Left lobe of liver (tissue), 2 donors: ENCODE results near the gene PDPK1. TPM values are rescaled to one million over a fixed set of nuclear protein-coding genes. Genes with fewer than 3 reads are reported as not detected.
"Not testable (repeated sequence)": the region's sequence is repeated elsewhere in the genome, so short reads cannot be mapped to it uniquely, and the experiment has no call there.

ENCODE experiments used
- ATAC-seq: fragments of 200-7000 bp; cut with Tn5 transposase; one replicate; pipeline ENCODE4 v1.9.1; 2020; ENCODE audit warnings: mild to moderate bottlenecking, moderate library complexity
- DNase-seq: peaks from one replicate; pipeline ENCODE4 v3.0.0-alpha.2; 2020; ENCODE audit warnings: low spot score
- total RNA-seq: library from RNA; stranded (reverse); gene quantifications from one replicate; pipeline ENCODE4 v1.2.1, GENCODE V29; 2021
- donor health status: DM: no; HTN: no; CAD: no; lungs with moderate emphysema.
- donor health status: DM: no; HTN: yes; CAD: no.

The PDPK1 gene
- total RNA-seq, 1 donor from 2014 or later = 27.4 TPM

DNA sequence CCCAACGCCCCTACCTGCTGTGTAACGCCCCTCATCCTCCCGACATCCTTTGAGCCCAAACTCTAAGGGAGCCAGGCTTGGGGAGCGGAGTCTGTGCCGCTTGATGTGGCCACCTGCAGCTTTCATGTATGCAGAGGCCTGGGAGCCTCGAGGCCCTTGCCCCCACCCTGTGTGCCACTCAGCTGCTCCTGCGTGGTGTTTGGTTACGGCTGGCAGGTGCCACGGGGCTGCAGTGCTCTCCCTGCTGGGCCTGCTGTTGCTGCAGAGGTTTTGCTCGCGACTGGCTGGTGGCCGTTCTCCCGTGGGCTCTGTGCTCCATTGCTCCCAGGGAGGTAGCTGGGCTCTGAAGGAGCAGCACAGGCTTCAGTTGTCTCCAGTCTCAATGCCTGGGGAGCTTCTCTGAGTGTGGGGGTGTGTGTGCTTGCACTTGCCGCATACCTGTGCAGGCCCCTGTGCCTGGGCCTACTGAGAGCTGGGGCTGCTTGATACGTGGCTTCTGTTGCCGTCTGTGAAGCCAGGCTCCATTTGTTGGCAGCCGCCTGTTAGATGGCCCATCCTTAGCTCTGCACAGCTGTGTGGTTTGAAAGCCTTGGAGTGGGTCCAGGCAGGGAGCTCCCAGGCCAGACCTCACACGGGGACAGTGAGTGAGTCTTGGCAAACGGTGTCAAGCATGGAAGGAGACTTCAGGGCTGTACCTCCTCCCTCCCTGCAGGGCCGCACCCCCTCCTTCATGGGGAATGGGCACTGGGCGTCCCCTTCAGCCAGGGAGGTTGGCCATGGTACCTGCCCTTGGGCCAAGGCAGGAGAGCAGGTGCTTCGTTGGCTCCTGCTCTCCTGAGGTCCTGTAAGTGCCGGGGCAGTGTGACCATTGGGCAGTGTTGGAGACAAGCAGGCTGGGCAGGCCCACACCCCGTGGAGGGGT, 47.2 kb downstream of the PDPK1 start:
- ATAC-seq (peak; percentile 26), DNase-seq (no peak)

- DNase-seq (no peak), ATAC-seq (no peak)
Measured at GRCh38 chr16:2585651-2586081, 47.8 kb downstream of the PDPK1 start.

GRCh38 chr16:2586241-2586640, 48.4 kb downstream of the PDPK1 start:
- ATAC-seq (no peak), DNase-seq (no peak)

- no peak for DNase-seq
- ATAC-seq = no peak
Measured at GRCh38 chr16:2586901-2587480, 49.2 kb downstream of the PDPK1 start.

- DNase-seq = no peak
- no peak for ATAC-seq
Measured at GRCh38 chr16:2587891-2588565, 50.2 kb downstream of the PDPK1 start.

GRCh38 chr16:2591476-2592240, 53.8 kb downstream of the PDPK1 start:
- no peak for DNase-seq
- no peak for ATAC-seq

DNA sequence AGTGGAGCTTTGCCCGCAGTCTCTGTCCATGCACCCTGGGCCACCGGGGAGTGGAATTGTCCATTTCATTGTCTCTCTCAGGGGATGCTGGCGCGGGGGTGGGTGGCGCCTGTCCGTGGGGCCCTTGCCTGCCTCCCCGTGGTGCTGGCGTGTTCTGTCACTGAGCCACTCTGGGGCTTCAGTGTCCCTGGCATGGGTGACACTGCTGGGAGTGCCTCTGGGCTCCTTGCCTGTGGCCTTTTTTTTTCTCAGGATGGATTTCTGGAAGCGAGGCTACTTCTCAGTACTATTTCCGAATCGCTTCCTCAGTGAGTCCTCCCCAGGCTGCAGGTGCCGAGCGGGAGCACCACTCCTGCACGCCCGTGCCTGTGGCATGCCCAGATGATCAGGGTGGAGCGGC, 55.0 kb downstream of the PDPK1 start:
- ATAC-seq = no peak
- DNase-seq = no peak

DNA sequence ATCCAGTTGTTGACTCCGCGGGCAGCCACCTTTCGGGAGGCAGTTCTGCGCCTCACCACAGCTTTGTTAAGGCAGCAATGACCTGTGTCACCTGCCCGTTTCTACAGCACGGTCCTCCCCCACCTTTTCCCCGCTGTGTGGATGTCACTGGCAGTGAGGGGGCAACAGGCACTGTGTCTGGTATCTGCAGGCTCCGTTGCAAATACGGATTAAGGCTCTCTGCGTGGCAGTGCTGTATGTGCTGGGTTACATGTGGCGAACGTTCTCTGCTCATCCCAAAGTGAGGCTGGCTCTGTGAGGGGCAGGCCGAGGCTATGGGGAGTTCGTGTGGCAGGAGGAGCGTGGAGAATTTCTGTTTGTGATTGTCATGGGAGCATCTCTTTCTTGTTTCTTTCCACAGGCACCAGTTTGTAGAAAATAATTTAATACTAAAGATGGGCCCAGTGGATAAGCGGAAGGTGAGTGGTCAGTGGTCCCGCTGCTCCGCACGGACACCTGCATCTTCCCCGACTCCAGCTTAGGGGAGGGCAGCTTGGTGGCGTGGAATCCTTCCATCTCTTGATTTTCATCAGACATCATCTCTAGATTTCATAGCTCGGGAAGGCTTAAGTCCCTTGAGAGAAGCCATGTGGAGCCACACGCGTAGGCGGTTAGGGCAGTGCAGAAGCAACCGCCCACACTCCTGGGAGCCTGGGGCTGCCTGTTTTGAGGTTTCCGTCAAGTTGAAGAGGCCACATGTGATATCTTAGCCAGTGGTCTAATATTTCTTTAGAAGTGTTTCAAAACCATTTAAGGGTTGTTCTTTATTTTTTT, 57.8 kb downstream of the PDPK1 start:
- ATAC-seq = no peak
- no peak for DNase-seq

- DNase-seq (no peak), ATAC-seq (no peak)
Measured at GRCh38 chr16:2596747-2597559, 59.1 kb downstream of the PDPK1 start.

DNA sequence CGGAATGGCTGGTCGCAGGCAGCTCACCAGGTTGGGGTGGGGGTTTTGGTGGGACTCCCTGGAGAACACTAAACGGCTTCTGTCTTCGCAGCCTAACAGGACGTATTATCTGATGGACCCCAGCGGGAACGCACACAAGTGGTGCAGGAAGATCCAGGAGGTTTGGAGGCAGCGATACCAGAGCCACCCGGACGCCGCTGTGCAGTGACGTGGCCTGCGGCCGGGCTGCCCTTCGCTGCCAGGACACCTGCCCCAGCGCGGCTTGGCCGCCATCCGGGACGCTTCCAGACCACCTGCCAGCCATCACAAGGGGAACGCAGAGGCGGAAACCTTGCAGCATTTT, 59.7 kb downstream of the PDPK1 start:
- DNase-seq (no peak), ATAC-seq (no peak)

DNA sequence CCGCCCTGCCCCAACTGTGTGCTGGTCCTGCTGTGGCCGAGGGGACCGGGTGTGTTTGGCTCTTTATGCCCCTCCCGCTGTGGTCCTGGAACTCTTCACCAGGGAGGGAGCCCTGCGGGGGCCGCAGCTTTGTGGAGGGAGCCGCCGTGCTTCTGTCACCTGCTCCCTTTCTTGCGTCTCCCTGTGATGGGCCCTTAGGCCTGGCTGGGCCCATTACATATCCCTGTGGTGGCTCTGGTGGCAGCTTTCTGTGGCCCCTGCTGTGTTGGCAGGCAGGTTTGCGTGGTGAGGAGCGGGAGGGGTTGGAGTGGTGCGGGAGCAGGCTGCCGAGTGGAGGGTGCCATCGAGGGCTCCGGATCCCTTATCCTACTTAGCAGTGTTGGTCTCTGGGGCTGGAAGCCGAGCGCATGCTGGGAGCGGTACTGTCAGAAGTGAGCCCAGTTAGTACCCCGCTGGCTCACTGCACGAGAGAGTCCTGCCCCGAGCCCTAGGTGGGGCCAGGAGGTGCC, 60.4 kb downstream of the PDPK1 start:
- no peak for DNase-seq

DNA sequence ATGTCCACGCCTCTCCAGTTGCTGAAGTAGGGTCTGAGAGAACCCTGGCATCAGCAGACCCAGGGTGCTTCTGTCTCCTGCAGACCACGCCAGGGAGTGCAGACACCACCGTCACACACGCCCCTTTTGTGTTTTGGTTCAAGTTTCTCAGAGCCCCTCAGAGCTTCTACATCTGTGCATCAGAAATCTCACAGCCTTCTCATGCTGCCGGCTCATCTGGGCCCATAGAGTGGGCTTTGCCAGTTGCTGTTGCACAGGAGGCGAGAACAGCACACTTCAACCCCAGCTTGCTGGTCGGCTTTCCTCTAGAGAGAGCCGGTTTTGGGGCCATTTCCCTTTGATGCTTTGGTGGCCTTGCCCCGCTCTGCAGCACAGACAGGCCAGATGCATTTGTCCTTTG, 60.9 kb downstream of the PDPK1 start:
- ATAC-seq (no peak), DNase-seq (no peak)

More for the DNA sequence above, 60.4 kb downstream of the PDPK1 start:
- no peak for ATAC-seq

GRCh38 chr16:2599165-2599564, 61.3 kb downstream of the PDPK1 start:
- DNase-seq, ATAC-seq: not testable (repeated sequence)

DNA sequence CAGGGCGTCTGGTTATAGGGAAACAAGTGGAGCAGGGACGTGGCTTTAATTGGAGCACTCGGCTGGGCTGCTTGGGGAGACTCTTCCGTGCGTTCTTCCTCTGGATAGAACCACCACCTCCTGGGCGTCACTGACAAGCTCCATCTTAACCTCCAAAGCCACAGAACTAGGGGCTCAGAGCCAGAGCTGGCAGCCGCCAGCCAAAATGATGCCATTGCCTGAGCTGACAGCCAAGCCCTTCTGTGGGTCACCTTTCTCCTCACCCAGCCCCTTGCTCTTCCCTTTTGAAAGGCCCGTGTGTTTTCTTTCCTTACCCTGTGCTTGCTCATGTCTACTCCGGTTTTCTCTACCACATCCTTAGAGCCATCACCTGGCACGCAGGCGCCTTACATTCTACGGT, 62.0 kb downstream of the PDPK1 start:
- ATAC-seq, DNase-seq: not testable (repeated sequence)

GRCh38 chr16:2601301-2602025, 63.6 kb downstream of the PDPK1 start:
- not testable (repeated sequence) for DNase-seq, ATAC-seq

- not testable (repeated sequence) for ATAC-seq, DNase-seq
Measured at GRCh38 chr16:2602175-2602574, 64.4 kb downstream of the PDPK1 start.

DNA sequence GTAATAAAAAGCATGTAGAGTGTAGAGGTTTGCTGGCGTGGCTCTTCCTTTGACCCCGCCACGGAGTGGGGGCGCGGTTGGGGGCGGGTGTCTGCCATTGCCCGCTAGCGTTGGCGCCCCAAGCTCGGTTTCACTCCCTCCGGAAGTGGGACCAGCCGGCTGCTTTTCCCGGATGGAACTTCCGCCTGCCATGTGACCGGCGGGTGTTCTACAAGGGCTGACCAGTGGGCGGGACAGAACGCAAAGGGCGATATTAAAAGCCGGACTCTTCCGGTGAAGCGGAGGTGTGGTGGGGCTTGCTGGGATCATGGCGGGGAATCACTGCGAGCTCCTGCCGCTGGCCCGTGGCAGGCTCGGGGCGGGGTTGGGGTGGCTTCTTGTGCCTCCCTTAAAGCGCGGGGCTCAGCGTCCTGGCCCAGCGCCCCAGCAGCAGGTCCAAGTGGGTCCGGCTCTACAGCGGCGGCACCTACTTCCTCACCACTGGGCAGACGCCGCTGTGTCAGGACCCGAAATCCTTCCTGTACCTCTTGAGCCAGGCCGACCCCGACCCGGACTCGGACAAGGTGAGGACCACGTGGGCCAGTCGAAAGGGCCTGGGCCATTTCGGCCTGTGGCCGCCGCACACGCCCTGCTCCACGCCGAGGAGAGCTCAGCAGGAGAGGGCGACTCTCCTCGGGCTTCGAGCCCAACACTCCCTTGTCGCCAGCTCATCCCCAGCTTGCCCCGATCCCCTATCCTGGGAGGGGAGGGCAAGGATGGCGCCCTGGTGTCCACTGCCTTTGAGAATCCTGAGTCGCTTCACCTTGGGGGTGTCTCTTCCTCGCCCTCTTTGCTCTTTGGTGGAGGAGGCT, 65.6 kb downstream of the PDPK1 start:
- peak; percentile 96 for DNase-seq

More for the DNA sequence above, 65.6 kb downstream of the PDPK1 start:
- ATAC-seq = peak; percentile 95
